Calu3 (cell line): ENCODE measurements around the gene MLH3. TPM values are rescaled to one million over a fixed set of nuclear protein-coding genes. Genes with fewer than 3 reads are reported as not detected.

Experiments used
- BruUV-seq: library from RNA; stranded (reverse); fragments of 400-500 nt; replicated peaks from 2 replicates; lab custom pipeline; 2021; lab: Mats Ljungman, UMichigan
- CTCF ChIA-PET: fragments of 300-600 bp; sonication (Branson Sonifier 250); formaldehyde crosslinking; loops from one replicate; lab custom pipeline; 2022; ENCODE audit warnings: antibody characterized with exemption; lab: Charles Lee
- DNase-seq: peaks from one replicate; pipeline ENCODE4 v3.0.0; 2022
- H3K27ac Mint-ChIP-seq: one replicate; pipeline ENCODE4 v1.8.0; 2022; ENCODE audit warnings: mixed read lengths; ENCODE audit not compliant: unreplicated experiment
- H3K27me3 Mint-ChIP-seq: one replicate; pipeline ENCODE4 v1.8.0; 2022; ENCODE audit warnings: mixed read lengths; ENCODE audit not compliant: unreplicated experiment
- H3K36me3 Mint-ChIP-seq: one replicate; pipeline ENCODE4 v1.8.0; 2022; ENCODE audit warnings: mild to moderate bottlenecking, moderate library complexity, mixed read lengths; ENCODE audit not compliant: insufficient read depth, unreplicated experiment
- H3K4me1 Mint-ChIP-seq: one replicate; pipeline ENCODE4 v1.8.0; 2022; ENCODE audit warnings: mild to moderate bottlenecking, low read depth, mixed read lengths; ENCODE audit not compliant: unreplicated experiment
- H3K4me3 Mint-ChIP-seq: one replicate; pipeline ENCODE4 v1.8.0; 2022; ENCODE audit warnings: mild to moderate bottlenecking, low read depth, moderate library complexity, mixed read lengths; ENCODE audit not compliant: unreplicated experiment
- H3K9me3 Mint-ChIP-seq: one replicate; pipeline ENCODE4 v1.8.0; 2022; ENCODE audit warnings: low read depth, mixed read lengths; ENCODE audit not compliant: unreplicated experiment
- CTCF ChIP-seq: fragments of 200-600 bp; IDR thresholded peaks from one replicate; pipeline ENCODE4 v1.8.0; 2022; ENCODE audit warnings: antibody characterized with exemption; ENCODE audit not compliant: unreplicated experiment
- intact Hi-C: fragments of 100-400 bp; cut with micrococcal nuclease; formaldehyde crosslinking; loops from one replicate; pipeline ENCODE4 v1.10.0; 2022; ENCODE audit not compliant: unreplicated experiment
- total RNA-seq: library from RNA; stranded (reverse); gene quantifications from 2 replicates; pipeline ENCODE4 v1.2.3, GENCODE V29; 2022

The MLH3 gene
- total RNA-seq, 1 experiment from 2014 or later = 24.7 TPM

DNA sequence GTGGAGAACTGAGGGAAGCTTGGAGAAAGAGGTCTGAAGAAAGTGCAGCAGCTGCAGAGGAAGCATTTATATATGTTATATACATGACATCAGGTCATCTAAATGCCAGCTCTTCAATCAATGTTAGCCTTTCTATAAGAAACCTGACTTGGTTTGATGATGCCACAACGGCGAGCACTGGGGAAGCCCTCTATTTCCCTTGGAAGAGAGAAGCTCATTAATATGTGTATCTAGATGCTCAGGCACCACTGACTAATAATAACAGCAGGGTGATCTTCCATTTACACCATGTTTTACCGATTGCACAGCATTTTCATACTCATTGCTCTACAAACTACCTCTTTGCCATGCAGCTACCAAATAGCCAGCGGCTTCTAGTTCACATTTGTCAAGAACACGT lies 11.7 kb upstream of the MLH3 start:
- intact Hi-C loops = no loop called here
- TSS peak; percentile 33 for BruUV-seq
- TF ChIP-seq CTCF = no peak
- Mint-ChIP-seq H3K27me3 (no peaks in the 10 kb centered on the region), H3K9me3 (no peaks in the 10 kb centered on the region), H3K4me3 (peak overlapping the region; percentile 98), H3K36me3 (peaks cover 29% of the 10 kb centered on the region), H3K4me1 (peaks cover 12% of the 10 kb centered on the region), H3K27ac (peak overlapping the region; percentile 88)
- DNase-seq = no peak
- CTCF ChIA-PET = interaction anchor here (0.7 kb wide), 1 partner anchor 43 kb away, joined by 4 read pairs; no protein-coding TSS in a partner anchor

DNA sequence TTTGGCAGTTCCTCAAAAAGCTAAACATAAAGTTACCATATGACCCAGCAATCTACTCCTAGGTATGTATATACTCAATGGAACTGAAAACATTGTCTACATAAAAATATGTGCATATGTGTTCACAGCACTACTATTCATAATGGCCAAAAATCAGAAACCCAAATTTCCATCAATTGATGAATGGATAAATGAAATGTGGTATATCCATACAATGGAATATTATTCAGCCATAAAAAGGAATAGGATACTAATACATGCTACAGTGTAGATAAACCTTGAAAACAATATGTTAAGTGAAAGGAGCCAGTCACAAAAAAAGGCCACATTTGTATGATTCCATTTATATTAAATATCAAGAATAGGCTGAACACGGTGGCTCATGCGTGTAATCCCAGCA lies 9.2 kb upstream of the MLH3 start:
- no peak overlapping the region for H3K4me3 Mint-ChIP-seq
- no peak for TF ChIP-seq CTCF
- no peak overlapping the region for H3K27ac Mint-ChIP-seq
- intact Hi-C loops = no loop called here
- no peak for DNase-seq
- H3K9me3 Mint-ChIP-seq = no peaks in the 10 kb centered on the region
- BruUV-seq = no TSS peak
- H3K4me1 Mint-ChIP-seq = peaks cover 12% of the 10 kb centered on the region
- CTCF ChIA-PET = no interaction called here
- peaks cover 29% of the 10 kb centered on the region for H3K36me3 Mint-ChIP-seq
- H3K27me3 Mint-ChIP-seq = no peaks in the 10 kb centered on the region

GRCh38 chr14:75059642-75060041 lies 8.4 kb upstream of the MLH3 start:
- H3K4me1 Mint-ChIP-seq = peaks cover 12% of the 10 kb centered on the region
- intact Hi-C loops = no loop called here
- DNase-seq = no peak

DNA sequence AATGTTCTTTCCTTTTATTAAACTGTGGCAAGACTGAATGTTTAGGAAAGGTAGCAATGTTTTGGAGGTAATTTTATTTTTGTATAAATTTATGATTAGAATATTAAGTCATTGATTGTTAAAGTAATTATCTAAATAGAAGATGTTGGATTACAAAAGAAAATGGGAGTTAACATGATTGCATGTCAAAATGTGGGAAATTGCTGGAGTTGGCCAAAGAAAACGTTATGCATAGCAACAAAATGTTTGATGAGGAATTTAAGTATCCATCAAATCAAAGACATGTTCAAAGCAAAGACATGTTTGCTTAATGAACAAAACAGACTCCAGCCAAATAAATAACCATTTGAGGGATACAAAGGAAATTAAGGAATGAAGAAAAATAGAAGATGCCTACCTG lies 3.2 kb upstream of the MLH3 start:
- Mint-ChIP-seq H3K27ac (no peak overlapping the region), H3K27me3 (no peaks in the 10 kb centered on the region), H3K9me3 (no peaks in the 10 kb centered on the region), H3K36me3 (peaks cover 39% of the 10 kb centered on the region), H3K4me3 (no peak overlapping the region), H3K4me1 (peaks cover 10% of the 10 kb centered on the region)
- CTCF ChIA-PET = no interaction called here
- no peak for TF ChIP-seq CTCF
- no TSS peak for BruUV-seq
- intact Hi-C loops = no loop called here
- no peak for DNase-seq

More at GRCh38 chr14:75059642-75060041, 8.4 kb upstream of the MLH3 start:
- CTCF ChIA-PET = no interaction called here
- Mint-ChIP-seq H3K4me3 (no peak overlapping the region), H3K27ac (no peak overlapping the region), H3K27me3 (no peaks in the 10 kb centered on the region), H3K36me3 (peaks cover 29% of the 10 kb centered on the region), H3K9me3 (no peaks in the 10 kb centered on the region)
- BruUV-seq = no TSS peak
- TF ChIP-seq CTCF = no peak
